ENCODE measurements around the gene DUSP8. TPM values are rescaled to one million over a fixed set of nuclear protein-coding genes. Genes with fewer than 3 reads are reported as not detected.

DUSP8 gene
- total RNA-seq, 1 experiment from 2014 or later: 4.4 TPM

GRCh38 chr11:1619449-1619848 is 47.4 kb upstream of the DUSP8 start:
- no peaks in the 10 kb centered on the region for H3K79me1 ChIP-seq (ENCODE audit: insufficient read depth, low read depth, low read length, poor library complexity, severe bottlenecking)
- WGBS (ENCODE audit: extremely low coverage, insufficient read length, low lambda C conversion rate): no CpG with 5 or more reads among the region's 10 CpGs
- no peak overlapping the region for H3K14ac ChIP-seq (ENCODE audit: insufficient read depth, low read length)
- H2BK5ac ChIP-seq (ENCODE audit: insufficient read length, low read length): no peak overlapping the region
- H3K9me3 Mint-ChIP-seq: peaks cover 8 to 12% of the 10 kb centered on the region in 2 experiments
- H3K79me2 ChIP-seq (ENCODE audit: insufficient read depth, low read length): no peaks in the 10 kb centered on the region
- H3K4ac ChIP-seq (ENCODE audit: low read depth, low read length): no peak overlapping the region
- H3K27me3 Mint-ChIP-seq (ENCODE audit: low read depth): peaks cover 64% of the 10 kb centered on the region
- H2AK5ac ChIP-seq (ENCODE audit: insufficient read length, low read length): no peak overlapping the region
- no peaks in the 10 kb centered on the region for H3K9me3 ChIP-seq (ENCODE audit: control insufficient read depth, low read depth, low read length)
- peaks cover 0 to 5% of the 10 kb centered on the region in 2 experiments; a peak in 2 of 4 replicates for H3K4me1 Mint-ChIP-seq
- no peak overlapping the region for H3K18ac ChIP-seq (ENCODE audit: insufficient read length, low read depth, low read length)
- H2AFZ ChIP-seq (ENCODE audit: low read length): no peak overlapping the region
- no peak overlapping the region for H2BK120ac ChIP-seq (ENCODE audit: low read depth, low read length, poor library complexity, severe bottlenecking)
- H4K5ac ChIP-seq (ENCODE audit: insufficient read length, low read depth, low read length): no peak overlapping the region
- H3K56ac ChIP-seq (ENCODE audit: insufficient read length, low read depth, low read length): no peak overlapping the region
- no peak overlapping the region for H3K23ac ChIP-seq (ENCODE audit: insufficient read length, low read depth, low read length)
- no peak overlapping the region for H3T11ph ChIP-seq (ENCODE audit: low read length)
- no peaks in the 10 kb centered on the region for H3K27me3 ChIP-seq (ENCODE audit: insufficient read depth, low read length)
- no peaks in the 10 kb centered on the region for H4K20me1 ChIP-seq (ENCODE audit: control insufficient read depth, insufficient read depth, insufficient read length)
- no peak for TF ChIP-seq CTCF (conservative IDR thresholded peaks at IDR 0.05)
- no peak for DNase-seq
- H3K4me3 Mint-ChIP-seq: no peak overlapping the region
- H3K9ac ChIP-seq (ENCODE audit: extremely low read depth, insufficient read length, low read length): no peak overlapping the region
- H3K36me3 Mint-ChIP-seq (ENCODE audit: insufficient read depth in 1 of 3, low read depth in 3 of 3): 0 out of 7 replicates have a peak, but pooled peaks cover 0 to 7% (median 0%) of the 10 kb centered on the region in 3 experiments
- H2BK15ac ChIP-seq (ENCODE audit: low read depth, low read length): no peak overlapping the region
- no peak overlapping the region for H3K4me2 ChIP-seq (ENCODE audit: insufficient read depth, insufficient read length, low read length)
- H4K8ac ChIP-seq (replicated peaks; ENCODE audit: insufficient read length, low read depth, low read length): no peak overlapping the region
- no peak overlapping the region for H4K91ac ChIP-seq (ENCODE audit: insufficient read length, low read depth, low read length)
- no peak overlapping the region for H3K27ac Mint-ChIP-seq
- H3K4me1 ChIP-seq (ENCODE audit: insufficient read depth, low read length): no peaks in the 10 kb centered on the region
- H2BK20ac ChIP-seq (ENCODE audit: low read depth, low read length, poor library complexity, severe bottlenecking): no peak overlapping the region
- no peak overlapping the region for H3K27ac ChIP-seq (ENCODE audit: insufficient read length, low read depth, low read length)
- no peaks in the 10 kb centered on the region for H3K23me2 ChIP-seq (ENCODE audit: insufficient read length, low read depth, low read length, poor library complexity, severe bottlenecking)
- no peak overlapping the region for H2BK12ac ChIP-seq (ENCODE audit: insufficient read length, low read depth, low read length)
